Hepatocyte (in vitro differentiated cells): ENCODE results near the gene SCN9A. TPM values are rescaled to one million over a fixed set of nuclear protein-coding genes. Genes with fewer than 3 reads are reported as not detected.

Source experiments
- DNase-seq: peaks from one replicate; pipeline ENCODE4 v3.0.0-alpha.2; 2016; ENCODE audit warnings: low spot score
- H2AFZ ChIP-seq: fragments of 200-600 bp; sonication (generic); 2 replicates; pipeline ENCODE4 v1.6.0; 2016; ENCODE audit warnings: antibody characterized with exemption, mild to moderate bottlenecking
- H3K27ac ChIP-seq: fragments of 200-600 bp; sonication (generic); 2 replicates; pipeline ENCODE4 v1.5.1; 2016; ENCODE audit warnings: mild to moderate bottlenecking
- H3K27me3 ChIP-seq: fragments of 200-600 bp; sonication (generic); 2 replicates; pipeline ENCODE4 v1.6.1; 2016
- H3K36me3 ChIP-seq: fragments of 200-600 bp; sonication (generic); replicated peaks from 2 replicates; pipeline ENCODE4 v1.5.1; 2016; ENCODE audit warnings: low read depth; ENCODE audit not compliant: insufficient read depth
- H3K4me1 ChIP-seq: fragments of 200-600 bp; sonication (generic); 2 replicates; pipeline ENCODE4 v1.5.1; 2016; ENCODE audit warnings: mild to moderate bottlenecking, moderate library complexity; ENCODE audit not compliant: insufficient read depth
- H3K4me2 ChIP-seq: fragments of 200-600 bp; sonication (generic); 2 replicates; pipeline ENCODE4 v1.6.0; 2016
- H3K4me3 ChIP-seq: fragments of 200-600 bp; sonication (generic); 2 replicates; pipeline ENCODE4 v1.5.1; 2016; ENCODE audit warnings: mild to moderate bottlenecking
- H3K79me2 ChIP-seq: fragments of 200-600 bp; sonication (generic); 2 replicates; pipeline ENCODE4 v1.6.0; 2017; ENCODE audit warnings: mild to moderate bottlenecking
- H3K9me2 ChIP-seq: fragments of 200-600 bp; sonication (generic); replicated peaks from 2 replicates; pipeline ENCODE4 v1.6.0; 2017; ENCODE audit warnings: mild to moderate bottlenecking; ENCODE audit not compliant: insufficient read depth
- H3K9me3 ChIP-seq: fragments of 200-600 bp; sonication (generic); 2 replicates; pipeline ENCODE4 v1.5.1; 2016; ENCODE audit warnings: low read depth, mild to moderate bottlenecking
- H4K20me1 ChIP-seq: fragments of 200-600 bp; sonication (generic); 2 replicates; pipeline ENCODE4 v1.6.0; 2016; ENCODE audit warnings: mild to moderate bottlenecking; ENCODE audit not compliant: insufficient read depth, poor library complexity, severe bottlenecking
- CTCF ChIP-seq: fragments of 200-600 bp; sonication (generic); IDR thresholded peaks from 2 replicates; pipeline ENCODE4 v1.5.1; 2016; ENCODE audit warnings: antibody characterized with exemption, mild to moderate bottlenecking; ENCODE audit not compliant: poor library complexity
- EZH2 ChIP-seq: fragments of 200-600 bp; sonication (generic); IDR thresholded peaks from 2 replicates; pipeline ENCODE4 v1.6.1; 2016; ENCODE audit warnings: antibody characterized with exemption, mild to moderate bottlenecking, borderline replicate concordance
- EZH2phosphoT487 ChIP-seq: fragments of 200-600 bp; sonication (generic); IDR thresholded peaks from one replicate; pipeline ENCODE4 v1.6.1; 2018; ENCODE audit warnings: antibody characterized with exemption, mild to moderate bottlenecking, low read depth, moderate library complexity; ENCODE audit not compliant: unreplicated experiment, severe bottlenecking
- WGBS: methylation state at CpG from one replicate; pipeline ENCODE4 v1.1.6; 2016; ENCODE audit warnings: low lambda C conversion rate; ENCODE audit errors: missing lambda C conversion rate; 5-methylcytosine and 5-hydroxymethylcytosine counted together
- polyA plus RNA-seq: library from polyadenylated mRNA; unstranded; fragments of >200 nt; fragmentation: Nextera tagmentation; extraction: Ambion mirVana; gene quantifications from 2 replicates; pipeline ENCODE4 v1.2.1, GENCODE V29; 2016
- total RNA-seq: library from RNA; depleted of rRNA; stranded (reverse); fragments of >200 nt; gene quantifications from 2 replicates; pipeline ENCODE4 v1.2.3, GENCODE V29; 2014

The SCN9A gene
- 9.0 and 11.7 TPM in 2 replicates for total RNA-seq
- polyA plus RNA-seq: 4.1 and 5.1 TPM in 2 replicates

GRCh38 chr2:166375736-166376487 lies at the start of gene SCN9A:
Gene SCN9A, minus strand, starts transcription at chr2:166375944. Its CDS starts 64,188 bp downstream, at chr2:166311756.
- Histone ChIP-seq H3K36me3 (no peaks in the 10 kb centered on the region), H3K4me1 (no peaks in the 10 kb centered on the region), H3K27me3 (peaks cover 5% of the 10 kb centered on the region), H3K4me2 (peak within 1 kb of the TSS; percentile 90), H4K20me1 (no peaks in the 10 kb centered on the region), H2AFZ (peak within 1 kb of the TSS; percentile 47), H3K4me3 (peak within 1 kb of the TSS; percentile 36), H3K9me2 (no peaks in the 10 kb centered on the region), H3K27ac (peak within 1 kb of the TSS; percentile 59), H3K79me2 (no peaks in the 10 kb centered on the region), H3K9me3 (no peaks in the 10 kb centered on the region)
- TF ChIP-seq EZH2 (no peak), EZH2phosphoT487 (no peak), CTCF (no peak)
- DNase-seq: peak; percentile 89
- under 1% methylated on average over 31 of the region's 45 CpGs for WGBS

- no peaks in the 10 kb centered on the region for H3K36me3 ChIP-seq
- no peaks in the 10 kb centered on the region for H3K4me1 ChIP-seq
Measured at GRCh38 chr2:166424841-166425240, 49.1 kb upstream of the SCN9A start.

GRCh38 chr2:166419616-166419934 lies 43.8 kb upstream of the SCN9A start:
- H3K36me3 ChIP-seq: no peaks in the 10 kb centered on the region
- H3K27me3 ChIP-seq: no peaks in the 10 kb centered on the region
- no peaks in the 10 kb centered on the region for H3K9me3 ChIP-seq
- no peaks in the 10 kb centered on the region for H3K4me1 ChIP-seq
- H2AFZ ChIP-seq: no peak overlapping the region
- no peaks in the 10 kb centered on the region for H3K79me2 ChIP-seq
- 36% methylated on average over 2 of the region's 2 CpGs for WGBS
- DNase-seq: peak; percentile 10
- H3K9me2 ChIP-seq: no peaks in the 10 kb centered on the region
- H4K20me1 ChIP-seq: no peaks in the 10 kb centered on the region
- no peak overlapping the region for H3K4me3 ChIP-seq
- no peak overlapping the region for H3K4me2 ChIP-seq
- H3K27ac ChIP-seq: no peak overlapping the region
- TF ChIP-seq CTCF: peak; percentile 55
- TF ChIP-seq EZH2: no peak

More at GRCh38 chr2:166424841-166425240, 49.1 kb upstream of the SCN9A start:
- 94% methylated on average over 5 of the region's 5 CpGs for WGBS
- H2AFZ ChIP-seq: no peak overlapping the region
- no peaks in the 10 kb centered on the region for H4K20me1 ChIP-seq
- TF ChIP-seq EZH2phosphoT487 (no peak), EZH2 (no peak), CTCF (no peak)
- no peak for DNase-seq
- H3K27me3 ChIP-seq: no peaks in the 10 kb centered on the region
- H3K27ac ChIP-seq: no peak overlapping the region
- H3K9me2 ChIP-seq: no peaks in the 10 kb centered on the region
- H3K79me2 ChIP-seq: no peaks in the 10 kb centered on the region
- H3K9me3 ChIP-seq: no peaks in the 10 kb centered on the region
- no peak overlapping the region for H3K4me3 ChIP-seq
- no peak overlapping the region for H3K4me2 ChIP-seq
